HepG2 (cell line): Measurements from ENCODE around the gene RPL11. TPM values are rescaled to one million over a fixed set of nuclear protein-coding genes. Genes with fewer than 3 reads are reported as not detected.

Source experiments
- AFF4 ChIP-seq: sonication (generic); formaldehyde crosslinking; IDR thresholded peaks from 2 replicates; pipeline ENCODE4 v1.4.0; 2020; ENCODE audit warnings: missing genetic modification reagents
- DNMT1 ChIP-seq: sonication (generic); formaldehyde crosslinking; IDR thresholded peaks from 2 replicates; pipeline ENCODE4 v1.5.1; 2020; ENCODE audit warnings: mild to moderate bottlenecking, missing genetic modification reagents
- ERF ChIP-seq: IDR thresholded peaks from 2 replicates; pipeline ENCODE4 v1.6.1; 2018; ENCODE audit warnings: missing biosample characterization, missing genetic modification reagents
- HOMEZ ChIP-seq: IDR thresholded peaks from 2 replicates; pipeline ENCODE4 v1.6.1; 2016; ENCODE audit warnings: low read depth
- ISL2 ChIP-seq: sonication (generic); formaldehyde crosslinking; IDR thresholded peaks from 2 replicates; pipeline ENCODE4 v1.5.0; 2020; ENCODE audit warnings: missing genetic modification reagents
- ISX ChIP-seq: sonication (generic); formaldehyde crosslinking; conservative IDR thresholded peaks from 2 replicates; pipeline ENCODE4 v1.5.0; 2020; ENCODE audit warnings: missing genetic modification reagents
- NFYB ChIP-seq: sonication (generic); formaldehyde crosslinking; IDR thresholded peaks from 2 replicates; pipeline ENCODE4 v1.4.0; 2020; ENCODE audit warnings: missing genetic modification reagents
- ONECUT2 ChIP-seq: sonication (generic); formaldehyde crosslinking; IDR thresholded peaks from 2 replicates; pipeline ENCODE4 v1.4.0; 2020; ENCODE audit warnings: missing genetic modification reagents
- PAXIP1 ChIP-seq: sonication (generic); formaldehyde crosslinking; conservative IDR thresholded peaks from 2 replicates; pipeline ENCODE4 v1.4.0; 2020; ENCODE audit warnings: mild to moderate bottlenecking, missing genetic modification reagents, moderate library complexity
- RARA ChIP-seq: IDR thresholded peaks from 2 replicates; pipeline ENCODE4 v1.6.1; 2016; ENCODE audit warnings: missing genetic modification reagents, missing compliant biosample characterization
- REXO4 ChIP-seq: sonication (generic); formaldehyde crosslinking; IDR thresholded peaks from 2 replicates; pipeline ENCODE4 v1.8.0; 2022; ENCODE audit warnings: missing genetic modification reagents, mild to moderate bottlenecking, borderline replicate concordance
- SALL1 ChIP-seq: sonication (generic); formaldehyde crosslinking; IDR thresholded peaks from 2 replicates; pipeline ENCODE4 v1.8.0; 2022; ENCODE audit warnings: mild to moderate bottlenecking, missing genetic modification reagents
- ZBTB26 ChIP-seq: IDR thresholded peaks from 2 replicates; pipeline ENCODE4 v1.6.1; 2016; ENCODE audit warnings: missing compliant biosample characterization, missing genetic modification reagents, borderline replicate concordance
- ZNF800 ChIP-seq: sonication (generic); formaldehyde crosslinking; IDR thresholded peaks from 2 replicates; pipeline ENCODE4 v1.4.0; 2020; ENCODE audit warnings: missing genetic modification reagents
- polyA plus RNA-seq, 8 experiments: library from polyadenylated mRNA; depleted of rRNA in 3 of 8; stranded (reverse) in 7 of 8; unstranded in 1 of 8; fragments of >200 nt; fragmentation: Illumina TruSeq in 4 of 8; extraction: Trizol in 4 of 8; gene quantifications; 2 replicates each; pipeline versions ENCODE4 v1.2.1 to v1.2.3, GENCODE V29; 2011 to 2016; ENCODE audit warnings: low read depth in 4 of 8, missing spikeins in 1 of 8, mixed read lengths in 1 of 8; ENCODE audit not compliant: insufficient read depth in 1 of 8
- total RNA-seq, 5 experiments: library from RNA; depleted of rRNA; stranded (reverse); fragments of >200 nt; fragmentation: Illumina TruSeq; extraction: Trizol; gene quantifications; 2 replicates each; pipeline ENCODE4 v1.2.3, GENCODE V29; 2016; ENCODE audit warnings: low read depth in 1 of 5
- TF ChIP-seq, protein P1 (sequence below): sonication (generic); formaldehyde crosslinking; IDR thresholded peaks from 2 replicates; pipeline ENCODE4 v1.4.0; 2020; ENCODE audit warnings: missing genetic modification reagents

Gene RPL11
- total and polyA plus RNA-seq, 2 of the 13 experiments (the other 11 are each of a cell fraction or from before 2014, with no cell fraction given) = 1,682 to 2,010 TPM

DNA sequence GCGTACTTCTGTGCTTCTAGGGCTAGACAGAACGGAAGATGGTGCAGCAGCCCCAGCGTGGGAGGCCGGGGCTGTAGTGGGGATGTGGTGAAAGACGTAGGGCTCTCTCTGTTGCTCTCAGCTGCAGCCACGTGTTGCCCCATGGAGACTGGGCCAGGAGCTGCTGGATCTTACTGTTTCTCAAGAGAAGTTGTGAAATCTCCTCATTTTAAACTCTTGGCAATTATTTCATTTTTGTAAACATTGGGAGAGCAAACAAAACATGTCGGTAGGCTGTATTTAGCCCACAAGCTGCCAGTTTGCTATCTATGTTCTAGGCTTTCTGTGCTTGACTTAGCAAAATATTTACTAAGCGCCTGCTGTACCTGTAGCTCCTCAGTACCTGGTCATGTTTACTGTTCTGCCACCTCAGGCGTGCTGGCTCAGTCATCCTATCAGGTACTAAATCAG is 35.8 kb downstream of the RPL11 start (continued):
- TF ChIP-seq HOMEZ (CRISPR knock-in tag) (peak; percentile 9; the same call in 1 of the 2 replicates), AFF4 (CRISPR knock-in tag) (no peak), ISX (CRISPR knock-in tag) (no peak), ERF (CRISPR knock-in tag) (0 out of 2 replicates have a peak, but pooled peaks have one; percentile 23), ZBTB26 (CRISPR knock-in tag) (peak; percentile 37; the same call in 1 of the 2 replicates), DNMT1 (no peak), ZNF800 (CRISPR knock-in tag) (no peak), RARA (CRISPR knock-in tag) (peak; percentile 41), SALL1 (CRISPR knock-in tag) (peak; percentile 98), ONECUT2 (CRISPR knock-in tag) (no peak), ISL2 (peak; percentile 79), REXO4 (CRISPR knock-in tag) (no peak), NFYB (CRISPR knock-in tag) (no peak), PAXIP1 (peak; percentile 75)
- TF ChIP-seq, protein P1, sequence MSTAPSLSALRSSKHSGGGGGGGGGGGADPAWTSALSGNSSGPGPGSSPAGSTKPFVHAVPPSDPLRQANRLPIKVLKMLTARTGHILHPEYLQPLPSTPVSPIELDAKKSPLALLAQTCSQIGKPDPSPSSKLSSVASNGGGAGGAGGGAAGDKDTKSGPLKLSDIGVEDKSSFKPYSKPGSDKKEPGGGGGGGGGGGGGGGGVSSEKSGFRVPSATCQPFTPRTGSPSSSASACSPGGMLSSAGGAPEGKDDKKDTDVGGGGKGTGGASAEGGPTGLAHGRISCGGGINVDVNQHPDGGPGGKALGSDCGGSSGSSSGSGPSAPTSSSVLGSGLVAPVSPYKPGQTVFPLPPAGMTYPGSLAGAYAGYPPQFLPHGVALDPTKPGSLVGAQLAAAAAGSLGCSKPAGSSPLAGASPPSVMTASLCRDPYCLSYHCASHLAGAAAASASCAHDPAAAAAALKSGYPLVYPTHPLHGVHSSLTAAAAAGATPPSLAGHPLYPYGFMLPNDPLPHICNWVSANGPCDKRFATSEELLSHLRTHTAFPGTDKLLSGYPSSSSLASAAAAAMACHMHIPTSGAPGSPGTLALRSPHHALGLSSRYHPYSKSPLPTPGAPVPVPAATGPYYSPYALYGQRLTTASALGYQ = 0 out of 2 replicates have a peak, but pooled peaks have one; percentile 37
